Activated T-cell treated with anti-CD3 and anti-CD28 coated beads, Interleukin-2, amount 50 U/mL, for 72 hours (primary cell): Measurements from ENCODE around the gene ATP10A. TPM values are rescaled to one million over a fixed set of nuclear protein-coding genes. Genes with fewer than 3 reads are reported as not detected.

Source experiments
- ATAC-seq, 2 donors: fragments of 150-1000 bp; cut with Tn5 transposase; replicated peaks in 1 of 2; 2 replicates each; pipeline ENCODE4 v1.10.0; 2021; ENCODE audit warnings: moderate library complexity in 2 of 2, mild to moderate bottlenecking in 1 of 2
- DNase-seq, 2 donors: peaks; one replicate each; pipeline ENCODE4 v3.0.0; 2021 to 2022; ENCODE audit warnings: mixed read lengths in 1 of 2
- H3K27ac Mint-ChIP-seq: one replicate; pipeline ENCODE4 v1.8.0; 2022; ENCODE audit warnings: mild to moderate bottlenecking, moderate library complexity, mixed read lengths
- H3K27me3 Mint-ChIP-seq: one replicate; pipeline ENCODE4 v1.8.0; 2022; ENCODE audit warnings: low read depth, mixed read lengths
- H3K36me3 Mint-ChIP-seq, 2 donors: one replicate each; pipeline ENCODE4 v1.8.0; 2022; ENCODE audit warnings: mixed read lengths in 2 of 2, mild to moderate bottlenecking in 1 of 2; ENCODE audit not compliant: insufficient read depth in 2 of 2
- H3K4me1 Mint-ChIP-seq: one replicate; pipeline ENCODE4 v1.8.0; 2022; ENCODE audit warnings: low read depth, mixed read lengths
- H3K4me3 Mint-ChIP-seq, 2 donors: one replicate each; pipeline ENCODE4 v1.8.0; 2022; ENCODE audit warnings: mild to moderate bottlenecking in 2 of 2, mixed read lengths in 2 of 2, moderate library complexity in 2 of 2
- H3K9me3 Mint-ChIP-seq, 2 donors: one replicate each; pipeline ENCODE4 v1.8.0; 2022; ENCODE audit warnings: mixed read lengths in 2 of 2
- total RNA-seq, 2 donors: library from RNA; stranded (reverse); gene quantifications; one replicate each; pipeline ENCODE4 v1.2.3, GENCODE V29; 2022

ATP10A gene
- total RNA-seq, 2 donors from 2014 or later = 21.9 to 25.6 TPM

DNA sequence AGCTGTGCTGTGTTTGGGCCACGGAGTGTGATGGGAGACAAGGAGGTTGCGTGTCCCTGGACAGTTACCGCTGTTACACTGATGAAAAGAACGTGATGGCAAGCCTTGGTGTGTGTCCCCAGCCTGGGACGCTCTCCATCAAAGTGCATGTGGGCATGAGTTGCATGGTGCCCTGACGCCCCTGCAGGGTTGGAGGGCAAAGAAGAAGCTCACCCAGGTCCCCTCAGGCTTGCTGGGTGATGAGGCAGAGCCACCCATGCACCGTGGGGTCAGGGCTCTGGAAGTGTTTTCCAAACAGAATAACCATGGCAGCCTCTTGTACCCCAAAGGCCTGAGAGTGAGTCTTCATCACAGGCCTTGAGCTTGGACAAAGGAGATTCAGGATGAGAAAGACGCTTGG, 189.2 kb downstream of the ATP10A start:
- Mint-ChIP-seq H3K36me3 (peaks cover 3 to 5% of the 10 kb centered on the region in 2 donors), H3K27me3 (peaks cover 26% of the 10 kb centered on the region), H3K4me3 (no peak overlapping the region), H3K4me1 (peaks cover 11% of the 10 kb centered on the region), H3K27ac (no peak overlapping the region), H3K9me3 (peaks cover 0 to 2% of the 10 kb centered on the region in 2 donors)
- ATAC-seq = no peak
- no peak for DNase-seq

DNA sequence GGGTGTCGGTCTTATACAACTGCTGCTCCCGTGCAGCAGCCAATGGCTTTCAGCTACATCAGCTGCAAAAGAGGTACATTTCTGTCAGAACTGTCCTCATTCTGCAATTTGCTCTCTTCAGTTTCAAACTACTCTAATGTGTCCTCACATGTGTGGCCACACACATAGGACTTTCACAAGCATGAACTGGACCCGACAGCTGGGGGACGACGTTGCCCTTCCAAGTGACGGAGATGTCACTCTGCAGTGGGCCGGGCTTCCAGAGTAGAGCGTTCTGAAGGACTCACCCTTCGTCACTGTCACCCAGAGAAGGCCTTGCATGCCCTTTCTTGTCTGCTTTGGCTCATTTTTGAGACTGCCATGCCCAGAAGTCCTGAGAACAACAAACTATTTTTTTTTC, 189.8 kb downstream of the ATP10A start:
- Mint-ChIP-seq H3K27me3 (peaks cover 26% of the 10 kb centered on the region), H3K36me3 (no peaks in the 10 kb centered on the region), H3K27ac (no peak overlapping the region), H3K4me3 (no peak overlapping the region), H3K9me3 (peaks cover 0 to 2% of the 10 kb centered on the region in 2 donors), H3K4me1 (peaks cover 11% of the 10 kb centered on the region)
- DNase-seq = no peak
- no peak for ATAC-seq

DNA sequence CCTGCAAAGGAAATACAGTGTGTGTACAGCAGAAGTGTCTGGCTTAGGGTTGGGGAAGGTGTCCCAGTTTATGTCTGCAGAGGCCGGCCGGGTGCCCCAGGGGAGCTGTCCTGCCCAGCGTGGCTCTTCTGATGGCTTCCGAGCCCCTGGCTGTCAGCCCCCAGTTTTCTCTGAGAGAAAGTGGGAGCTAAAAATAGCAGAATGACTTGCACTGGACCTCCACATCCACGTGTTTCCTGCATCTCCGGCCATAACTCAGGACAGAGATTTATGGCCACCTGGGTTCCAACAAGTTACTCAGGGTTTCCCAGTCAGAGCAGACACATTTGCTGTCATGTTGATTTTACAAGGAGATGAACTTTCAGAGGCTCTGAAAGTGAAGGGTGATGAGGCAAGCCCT, 192.0 kb downstream of the ATP10A start:
- peaks cover 11% of the 10 kb centered on the region for H3K4me1 Mint-ChIP-seq
- H3K4me3 Mint-ChIP-seq = no peak overlapping the region
- H3K27ac Mint-ChIP-seq = no peak overlapping the region
- ATAC-seq = no peak
- H3K27me3 Mint-ChIP-seq = peaks cover 34% of the 10 kb centered on the region
- no peak for DNase-seq
- no peaks in the 10 kb centered on the region for H3K36me3 Mint-ChIP-seq
- peaks cover 0 to 2% of the 10 kb centered on the region in 2 donors for H3K9me3 Mint-ChIP-seq

DNA sequence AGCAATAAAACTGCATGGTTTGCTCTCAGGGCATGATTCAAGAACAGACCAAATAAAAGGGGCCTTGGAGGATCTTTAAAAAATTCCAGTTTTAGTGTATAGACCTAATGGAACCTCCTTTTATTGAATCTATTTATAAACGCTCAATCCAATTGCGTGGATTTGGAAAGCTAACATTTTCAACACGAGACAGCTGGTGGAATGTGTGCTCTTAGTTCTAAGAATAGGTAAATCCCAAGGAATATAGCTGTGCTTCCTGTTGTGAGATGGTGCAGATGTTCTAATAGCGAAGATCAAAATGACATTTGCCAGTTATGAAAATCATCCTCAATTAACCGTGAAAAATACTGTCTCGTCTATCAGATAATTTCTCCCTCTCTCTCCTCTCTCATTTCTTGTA, 192.5 kb downstream of the ATP10A start:
- Mint-ChIP-seq H3K27ac (no peak overlapping the region), H3K4me3 (no peak overlapping the region), H3K4me1 (peaks cover 11% of the 10 kb centered on the region), H3K27me3 (peaks cover 34% of the 10 kb centered on the region), H3K36me3 (no peaks in the 10 kb centered on the region), H3K9me3 (peaks cover 0 to 2% of the 10 kb centered on the region in 2 donors)
- ATAC-seq (no peak), DNase-seq (no peak)

DNA sequence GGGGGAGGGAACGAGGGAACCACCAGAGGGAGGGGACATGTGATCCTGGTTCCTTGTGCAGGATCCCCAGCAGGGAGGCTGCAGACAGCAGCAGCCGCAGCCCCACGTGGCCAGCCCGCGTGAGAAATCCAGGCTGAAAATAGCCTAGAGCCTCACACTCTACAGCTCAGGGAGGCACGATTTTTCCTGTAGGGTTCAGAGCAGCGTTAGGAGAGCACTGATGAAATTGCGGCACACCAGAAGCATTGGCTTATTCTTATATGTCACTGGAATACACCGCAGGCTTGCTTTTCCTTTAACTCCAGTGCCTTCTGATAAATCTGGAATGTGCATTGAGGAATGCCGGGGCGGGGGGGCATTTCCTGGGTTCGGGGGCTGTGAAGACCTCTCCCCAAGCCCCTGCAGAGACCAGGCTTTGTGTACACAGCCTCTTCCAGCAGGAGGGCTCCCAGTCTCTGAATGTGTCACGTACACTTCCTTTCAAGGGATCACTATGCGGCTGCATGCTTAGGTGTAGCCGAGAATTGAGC, 193.0 kb downstream of the ATP10A start:
- no peaks in the 10 kb centered on the region for H3K36me3 Mint-ChIP-seq
- H3K27ac Mint-ChIP-seq = no peak overlapping the region
- H3K4me1 Mint-ChIP-seq = peaks cover 11% of the 10 kb centered on the region
- no peak overlapping the region for H3K4me3 Mint-ChIP-seq
- H3K27me3 Mint-ChIP-seq = peaks cover 37% of the 10 kb centered on the region
- H3K9me3 Mint-ChIP-seq = peaks cover 0 to 2% of the 10 kb centered on the region in 2 donors
- no peak for DNase-seq
- ATAC-seq = no peak

DNA sequence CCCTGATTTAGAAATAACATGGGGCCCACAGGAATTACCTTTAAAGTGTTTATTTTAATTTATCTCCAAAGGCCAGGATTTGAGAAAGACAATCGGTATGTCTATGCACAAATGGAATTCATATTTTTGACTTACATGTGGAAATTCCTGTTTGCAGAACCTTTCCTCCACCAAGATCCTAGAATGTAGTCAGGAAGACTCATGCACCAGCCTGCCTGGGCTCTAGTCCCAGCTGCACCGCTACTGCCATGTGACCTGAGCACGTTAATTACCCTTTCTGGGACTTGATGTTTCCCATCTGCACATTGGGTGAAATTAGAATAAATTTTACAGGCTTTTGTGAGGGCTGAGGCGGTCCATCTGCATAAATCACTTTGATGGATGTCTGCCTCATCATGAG, 194.2 kb downstream of the ATP10A start:
- H3K27me3 Mint-ChIP-seq = peaks cover 47% of the 10 kb centered on the region
- DNase-seq (no peak), ATAC-seq (no peak)
- H3K9me3 Mint-ChIP-seq = peaks cover 0 to 2% of the 10 kb centered on the region in 2 donors
- H3K27ac Mint-ChIP-seq = no peak overlapping the region
- peaks cover 11% of the 10 kb centered on the region for H3K4me1 Mint-ChIP-seq
- no peak overlapping the region for H3K4me3 Mint-ChIP-seq
- H3K36me3 Mint-ChIP-seq = no peaks in the 10 kb centered on the region

DNA sequence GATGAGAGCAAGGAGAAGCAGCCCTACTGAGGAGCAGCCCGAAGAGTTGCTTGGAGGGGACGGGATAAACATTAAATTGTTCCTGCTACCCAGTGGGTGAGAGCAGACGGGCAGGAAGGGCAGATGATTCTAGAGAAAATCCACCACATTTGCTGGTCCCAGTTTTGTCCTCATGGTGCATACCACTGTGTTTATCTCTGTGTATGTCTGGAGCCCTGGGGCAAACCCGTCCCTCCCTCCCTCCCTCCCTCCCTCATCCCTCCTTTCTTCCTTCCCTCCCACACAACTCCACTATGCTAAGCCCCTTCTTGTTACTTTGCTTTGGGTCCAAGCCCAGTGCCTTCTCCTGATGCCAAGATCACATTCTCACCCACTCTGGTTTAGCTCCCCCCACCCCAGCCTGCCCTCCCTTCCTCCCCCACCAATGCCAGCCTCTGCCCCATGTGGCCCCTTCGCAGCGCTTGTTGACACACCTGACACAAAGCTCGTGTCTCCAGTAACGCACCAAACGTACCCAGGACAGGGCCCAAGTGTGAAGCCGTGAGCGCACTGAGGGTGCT, 194.8 kb downstream of the ATP10A start:
- H3K9me3 Mint-ChIP-seq = peaks cover 0 to 2% of the 10 kb centered on the region in 2 donors
- peaks cover 11% of the 10 kb centered on the region for H3K4me1 Mint-ChIP-seq
- H3K27ac Mint-ChIP-seq = no peak overlapping the region
- H3K27me3 Mint-ChIP-seq = peaks cover 47% of the 10 kb centered on the region
- H3K36me3 Mint-ChIP-seq = no peaks in the 10 kb centered on the region
- DNase-seq (no peak), ATAC-seq (no peak)
- H3K4me3 Mint-ChIP-seq = no peak overlapping the region

DNA sequence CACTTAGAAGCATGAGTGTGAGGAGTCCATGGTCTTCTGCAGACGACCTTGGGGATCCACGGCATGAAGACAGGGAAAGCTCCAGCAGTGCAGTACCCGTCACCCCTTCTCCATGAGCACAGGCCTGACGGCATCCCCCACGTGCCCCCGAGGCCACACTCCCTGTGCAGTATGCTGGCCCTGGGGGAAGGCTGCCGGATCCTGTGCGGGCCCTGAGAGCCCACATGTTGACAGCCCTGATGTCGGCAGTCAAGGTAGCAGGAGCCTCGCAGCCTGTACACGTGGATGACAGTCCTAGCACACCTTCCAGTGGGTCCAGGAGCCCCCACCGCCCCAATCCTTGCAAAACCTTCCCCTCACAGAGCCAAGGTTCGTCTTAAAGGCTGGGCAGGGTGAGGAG, 195.3 kb downstream of the ATP10A start:
- peaks cover 0 to 2% of the 10 kb centered on the region in 2 donors for H3K9me3 Mint-ChIP-seq
- no peak for DNase-seq
- H3K27me3 Mint-ChIP-seq = peaks cover 47% of the 10 kb centered on the region
- no peaks in the 10 kb centered on the region for H3K36me3 Mint-ChIP-seq
- H3K4me1 Mint-ChIP-seq = peaks cover 11% of the 10 kb centered on the region
- H3K27ac Mint-ChIP-seq = no peak overlapping the region
- H3K4me3 Mint-ChIP-seq = no peak overlapping the region
- no peak for ATAC-seq

DNA sequence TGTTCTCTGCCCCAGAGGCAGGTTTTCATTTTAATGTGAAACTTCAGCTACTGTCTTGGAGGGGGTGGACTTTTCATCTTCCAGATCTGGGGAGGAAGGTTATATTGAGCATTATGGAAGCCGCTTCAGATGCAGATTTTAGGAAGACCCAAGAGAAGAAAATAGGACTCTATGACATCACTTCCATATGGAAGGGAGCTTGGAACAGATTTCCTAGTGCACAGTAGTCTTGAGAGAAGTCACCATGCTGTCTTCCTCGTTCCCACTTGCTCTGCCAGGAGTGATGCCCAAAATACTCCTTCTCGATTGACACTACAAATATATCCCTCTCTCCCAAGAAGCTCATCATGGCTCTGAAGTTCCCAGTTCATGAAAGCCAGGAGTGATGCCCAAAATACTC, 197.2 kb downstream of the ATP10A start:
- Mint-ChIP-seq H3K27me3 (peaks cover 49% of the 10 kb centered on the region), H3K27ac (no peak overlapping the region), H3K4me1 (peaks cover 11% of the 10 kb centered on the region), H3K9me3 (no peaks in the 10 kb centered on the region), H3K4me3 (no peak overlapping the region), H3K36me3 (no peaks in the 10 kb centered on the region)
- DNase-seq (no peak), ATAC-seq (no peak)

DNA sequence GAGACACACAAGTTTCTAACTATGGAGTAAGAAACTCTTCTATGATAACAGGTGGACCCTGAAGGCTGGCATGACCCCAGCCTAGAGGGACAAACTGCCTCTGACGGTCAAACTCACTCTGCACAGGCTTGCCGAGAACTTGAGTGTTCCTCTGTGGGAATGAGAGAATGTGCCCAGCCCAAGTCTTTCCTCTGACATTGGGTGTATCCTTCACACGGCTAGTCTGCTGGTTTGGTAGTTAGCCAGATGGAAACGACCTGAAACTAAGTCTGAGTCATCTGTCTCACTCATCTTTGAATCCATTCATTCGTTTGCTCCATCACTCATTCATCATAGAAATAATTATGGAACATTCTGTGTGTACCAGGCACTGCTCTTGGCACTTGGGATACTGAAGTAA, 198.4 kb downstream of the ATP10A start:
- no peak overlapping the region for H3K4me3 Mint-ChIP-seq

DNA sequence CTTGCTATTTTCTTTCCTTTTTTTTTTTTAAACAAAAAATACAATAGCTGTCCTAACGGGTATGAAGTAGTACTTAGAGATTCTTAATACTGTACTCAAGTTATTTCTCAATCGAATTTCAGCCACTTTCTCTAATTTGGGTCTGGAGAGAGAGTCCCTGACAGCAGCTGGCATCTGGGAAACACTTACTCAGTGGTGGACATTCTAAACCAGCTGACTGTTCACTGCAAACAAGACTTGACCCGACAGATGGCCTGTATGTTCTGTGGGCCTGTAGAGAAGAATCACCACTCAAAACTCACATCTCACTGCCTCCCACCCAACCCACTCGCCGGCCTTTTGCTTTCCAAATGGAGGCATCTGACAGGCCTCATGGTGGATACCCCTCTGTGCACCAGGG, 199.6 kb downstream of the ATP10A start:
- DNase-seq = no peak
- H3K36me3 Mint-ChIP-seq = no peaks in the 10 kb centered on the region
- H3K27ac Mint-ChIP-seq = no peak overlapping the region

More for the DNA sequence above, 198.4 kb downstream of the ATP10A start:
- ATAC-seq (no peak), DNase-seq (no peak)
- no peaks in the 10 kb centered on the region for H3K36me3 Mint-ChIP-seq
- H3K4me1 Mint-ChIP-seq = peaks cover 1% of the 10 kb centered on the region
- no peak overlapping the region for H3K27ac Mint-ChIP-seq
- no peaks in the 10 kb centered on the region for H3K9me3 Mint-ChIP-seq
- peaks cover 38% of the 10 kb centered on the region for H3K27me3 Mint-ChIP-seq

DNA sequence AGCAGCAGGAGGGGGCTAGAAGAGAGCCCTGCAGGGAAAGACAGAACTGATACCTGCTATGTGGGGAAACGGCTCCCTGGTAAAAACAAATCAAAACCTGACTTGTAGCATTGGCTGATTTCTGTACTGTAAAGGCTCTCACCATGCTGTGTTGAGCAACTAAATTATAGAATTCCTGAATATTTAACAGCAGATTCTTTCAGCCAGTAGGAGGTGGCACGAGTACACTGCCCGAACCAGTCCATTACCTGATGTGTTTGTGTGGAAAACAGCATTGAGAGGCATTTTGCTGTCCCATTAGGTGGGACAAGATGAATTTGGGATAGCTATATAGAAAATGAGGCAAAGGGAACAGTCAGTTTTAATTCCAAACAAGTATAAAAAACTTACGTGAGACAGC, 201.2 kb downstream of the ATP10A start:
- peaks cover 0 to 2% of the 10 kb centered on the region in 2 donors for H3K9me3 Mint-ChIP-seq
- H3K4me1 Mint-ChIP-seq = no peaks in the 10 kb centered on the region
- no peak overlapping the region for H3K27ac Mint-ChIP-seq
- DNase-seq = no peak
- ATAC-seq = no peak
- H3K4me3 Mint-ChIP-seq = no peak overlapping the region
- H3K36me3 Mint-ChIP-seq = no peaks in the 10 kb centered on the region
- peaks cover 43% of the 10 kb centered on the region for H3K27me3 Mint-ChIP-seq

More for the DNA sequence above, 199.6 kb downstream of the ATP10A start:
- Mint-ChIP-seq H3K9me3 (no peaks in the 10 kb centered on the region), H3K27me3 (peaks cover 35% of the 10 kb centered on the region), H3K4me3 (no peak overlapping the region), H3K4me1 (no peaks in the 10 kb centered on the region)
- no peak for ATAC-seq

DNA sequence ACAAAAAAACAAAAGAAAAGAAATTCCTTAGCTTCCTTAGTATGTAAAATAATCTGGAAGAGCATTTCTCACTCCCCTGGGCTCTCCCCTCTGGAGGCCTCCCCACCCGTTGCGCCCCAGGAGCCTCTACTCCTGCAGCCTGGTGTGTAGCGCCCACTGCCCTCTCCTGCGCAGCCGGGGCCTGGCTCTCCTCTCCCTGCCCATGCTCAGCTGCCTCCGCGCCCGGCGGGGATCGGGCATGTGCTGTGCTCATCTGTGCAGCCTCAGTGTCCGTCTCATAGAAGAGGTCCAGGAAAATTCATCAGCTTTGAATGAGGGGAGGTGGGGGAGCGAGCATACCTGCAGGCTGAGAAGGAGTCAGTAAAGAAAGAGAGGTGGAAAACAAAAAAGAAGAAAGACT, 203.9 kb downstream of the ATP10A start:
- ATAC-seq (no peak), DNase-seq (no peak)
- Mint-ChIP-seq H3K4me3 (no peak overlapping the region), H3K27ac (no peak overlapping the region), H3K36me3 (no peaks in the 10 kb centered on the region), H3K4me1 (no peaks in the 10 kb centered on the region), H3K9me3 (peaks cover 0 to 2% of the 10 kb centered on the region in 2 donors), H3K27me3 (peaks cover 25% of the 10 kb centered on the region)

DNA sequence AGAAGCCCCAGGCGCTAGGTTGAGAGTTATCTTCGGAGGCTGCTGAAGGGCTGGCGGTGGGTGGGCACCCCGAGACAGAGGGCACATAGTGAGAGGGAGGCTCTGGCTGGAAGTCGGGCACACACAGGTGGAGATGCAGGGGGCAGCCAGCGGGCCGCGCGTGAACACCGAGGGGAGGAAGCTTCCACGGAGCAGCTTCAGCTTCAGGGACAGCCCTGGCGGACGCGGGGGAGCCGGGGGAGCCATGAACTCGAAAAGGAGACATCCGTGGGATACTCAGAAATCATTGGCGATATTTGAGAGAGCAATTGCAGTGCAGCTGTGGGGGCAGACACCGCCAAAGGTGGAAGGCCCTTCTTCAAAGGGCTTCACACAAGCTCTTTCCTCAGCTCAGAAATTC, 204.6 kb downstream of the ATP10A start:
- ATAC-seq = no peak

More for the DNA sequence above, 204.6 kb downstream of the ATP10A start:
- H3K4me1 Mint-ChIP-seq = no peaks in the 10 kb centered on the region
- no peak overlapping the region for H3K27ac Mint-ChIP-seq
- DNase-seq = no peak
- H3K36me3 Mint-ChIP-seq = no peaks in the 10 kb centered on the region
- peaks cover 0 to 2% of the 10 kb centered on the region in 2 donors for H3K9me3 Mint-ChIP-seq
- H3K4me3 Mint-ChIP-seq = no peak overlapping the region
- peaks cover 23% of the 10 kb centered on the region for H3K27me3 Mint-ChIP-seq
